Lower leg skin (tissue), 4 donors: ENCODE results near the gene CRAMP1. TPM values are rescaled to one million over a fixed set of nuclear protein-coding genes. Genes with fewer than 3 reads are reported as not detected.

Experiments
- DNase-seq, 2 donors: peaks; one replicate each; pipeline ENCODE4 v3.0.0-alpha.2; 2019; ENCODE audit warnings: low spot score in 2 of 2
- H3K4me3 ChIP-seq: fragments of 200-600 bp; sonication (generic); 2 replicates; pipeline ENCODE4 v1.5.1; 2017; ENCODE audit warnings: mild to moderate bottlenecking, low read depth; ENCODE audit not compliant: poor library complexity, severe bottlenecking
- CTCF ChIP-seq, 3 donors: fragments of 450-650 bp; IDR thresholded peaks; one replicate each; pipeline ENCODE4 v1.5.1; 2016; ENCODE audit warnings: antibody characterized with exemption in 3 of 3, mild to moderate bottlenecking in 3 of 3, moderate library complexity in 2 of 3
- POLR2A ChIP-seq, 2 donors: fragments of 450-650 bp; IDR thresholded peaks; one replicate each; pipeline ENCODE4 v1.6.1; 2016 to 2017; ENCODE audit warnings: antibody characterized with exemption in 2 of 2, mild to moderate bottlenecking in 1 of 2, moderate library complexity in 1 of 2
- whole genome bisulfite sequencing, 2 donors: methylation state at CpG; one replicate each; pipeline ENCODE4 v1.1.5; 2018; 5-methylcytosine and 5-hydroxymethylcytosine counted together
- intact Hi-C: fragments of 100-400 bp; cut with DNase I; formaldehyde crosslinking; loops from one replicate; pipeline ENCODE4 v1.15.0; 2023; ENCODE audit warnings: low total_unique reads
- total RNA-seq, 4 donors: library from RNA; depleted of rRNA; stranded (reverse); fragments of >200 nt; gene quantifications; one replicate each; pipeline ENCODE4 v1.1.0, GENCODE V29; 2016

The CRAMP1 gene
- total RNA-seq, 4 donors from 2014 or later: 14.2 to 29.6 (median 19.3) TPM

- TF ChIP-seq CTCF (IDR thresholded peaks at IDR 0.05) (no peak), POLR2A (IDR thresholded peaks at IDR 0.05) (no peak)
- no peak overlapping the region for H3K4me3 ChIP-seq
- no peak for DNase-seq
- 86 to 88% methylated on average over 14 to 40 of the region's 52 CpGs for WGBS, 2 donors
- intact Hi-C loops: no loop called here
Observed at GRCh38 chr16:1655909-1656807, 44.0 kb downstream of the CRAMP1 start.

GRCh38 chr16:1656808-1657617 lies 44.9 kb downstream of the CRAMP1 start:
- WGBS, 2 donors: 88 to 92% methylated on average over 23 to 24 of the region's 24 CpGs
- no peak for TF ChIP-seq CTCF (IDR thresholded peaks at IDR 0.05)
- no peak for TF ChIP-seq POLR2A (IDR thresholded peaks at IDR 0.05)
- intact Hi-C loops: no loop called here
- H3K4me3 ChIP-seq: no peak overlapping the region
- DNase-seq: no peak

GRCh38 chr16:1657841-1658240 lies 45.7 kb downstream of the CRAMP1 start:
- TF ChIP-seq CTCF (IDR thresholded peaks at IDR 0.05): no peak
- no peak for TF ChIP-seq POLR2A (IDR thresholded peaks at IDR 0.05)
- no peak for DNase-seq
- no peak overlapping the region for H3K4me3 ChIP-seq
- intact Hi-C loops: no loop called here
- WGBS, 2 donors: 93 to 96% methylated on average over 12 to 13 of the region's 13 CpGs

GRCh38 chr16:1659031-1659430 lies 46.9 kb downstream of the CRAMP1 start:
- no peak overlapping the region for H3K4me3 ChIP-seq
- no peak for DNase-seq
- WGBS, 2 donors: 91 to 95% methylated on average over 5 of the region's 5 CpGs
- TF ChIP-seq POLR2A (IDR thresholded peaks at IDR 0.05): no peak
- intact Hi-C loops: no loop called here

- no peak for DNase-seq
- no peak overlapping the region for H3K4me3 ChIP-seq
- intact Hi-C loops: no loop called here
- TF ChIP-seq POLR2A (IDR thresholded peaks at IDR 0.05) (no peak), CTCF (IDR thresholded peaks at IDR 0.05) (no peak)
- WGBS, 2 donors: 87 to 88% methylated on average over 2 of the region's 2 CpGs
Observed at GRCh38 chr16:1661826-1662225, 49.7 kb downstream of the CRAMP1 start.

GRCh38 chr16:1662543-1662942 lies 50.4 kb downstream of the CRAMP1 start:
- H3K4me3 ChIP-seq: no peak overlapping the region
- DNase-seq: no peak
- 93% methylated on average over 20 of the region's 20 CpGs for WGBS, 2 donors
- intact Hi-C loops: no loop called here
- TF ChIP-seq CTCF (IDR thresholded peaks at IDR 0.05) (no peak), POLR2A (IDR thresholded peaks at IDR 0.05) (no peak)
